Daoy (cell line): ENCODE measurements around the gene TMEM170B. TPM values are rescaled to one million over a fixed set of nuclear protein-coding genes. Genes with fewer than 3 reads are reported as not detected.

Experiments
- DNase-seq: peaks from one replicate; pipeline ENCODE4 v3.0.0-alpha.2; 2015; ENCODE audit warnings: low read depth
- total RNA-seq: library from RNA; depleted of rRNA; stranded (reverse); fragments of >200 nt; shearing (Covaris generic); gene quantifications from 2 replicates; pipeline ENCODE4 v1.2.3, GENCODE V29; 2014; rRNA removed

TMEM170B gene
- total RNA-seq, 1 experiment from 2014 or later = 5.8 TPM

DNA sequence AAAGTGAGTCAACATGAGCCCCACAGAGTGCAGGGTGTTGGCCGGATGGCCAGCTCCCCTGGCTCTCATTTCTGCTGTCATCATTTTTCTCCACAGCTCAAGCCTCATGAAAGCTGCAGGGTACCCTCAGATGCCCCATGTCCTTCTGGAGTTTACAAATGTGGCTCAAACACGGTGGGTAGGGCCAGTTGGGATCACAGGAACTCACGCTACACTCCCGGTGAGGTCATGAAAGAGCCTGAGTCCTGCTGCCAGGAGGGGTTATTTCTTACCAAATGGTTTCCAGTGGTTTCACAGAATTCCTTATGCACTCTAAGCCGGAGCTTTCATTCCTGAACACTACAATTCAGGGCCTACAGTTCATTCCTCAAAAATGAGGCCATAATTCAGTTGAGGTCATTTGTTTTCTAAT is 78.7 kb downstream of the TMEM170B start:
- DNase-seq = peak; percentile 90

DNA sequence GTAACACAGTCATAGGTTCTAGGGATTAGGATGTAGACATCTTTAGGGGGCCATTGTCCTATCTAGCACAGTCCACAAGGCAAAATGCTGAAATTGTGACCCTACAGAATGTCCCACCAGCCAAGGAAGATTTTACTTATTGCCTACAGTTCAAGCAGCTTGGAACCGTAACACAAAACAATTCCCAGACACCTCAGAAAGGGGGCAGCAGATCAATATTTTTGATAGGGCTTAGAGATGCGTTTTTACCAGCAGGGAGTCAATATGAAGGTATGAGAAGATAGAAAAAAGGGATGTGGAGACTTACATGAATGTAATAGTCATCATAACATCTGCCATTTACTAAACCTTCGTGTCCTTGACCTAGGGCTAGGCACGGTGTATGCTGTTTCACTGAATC is 81.0 kb downstream of the TMEM170B start:
- no peak for DNase-seq

DNA sequence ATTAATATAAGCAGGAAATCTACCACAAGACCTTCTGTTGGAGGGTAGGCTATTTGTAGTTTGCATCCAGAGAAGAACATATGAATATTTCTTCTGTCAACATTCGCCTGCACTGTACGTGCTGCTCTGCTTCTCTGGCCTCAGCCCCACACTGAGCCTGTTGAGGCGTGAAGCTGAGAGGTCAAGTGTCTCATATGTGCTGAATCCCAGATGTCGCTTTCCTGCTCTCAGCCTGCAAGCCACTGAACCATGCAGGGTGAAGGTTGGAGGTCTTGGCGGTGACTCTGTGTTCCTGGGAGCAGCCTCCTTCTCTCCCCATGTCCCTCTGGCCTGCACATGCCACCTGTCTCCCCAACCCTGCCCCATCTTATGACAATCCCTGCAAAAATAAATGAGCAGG is 83.6 kb downstream of the TMEM170B start:
- DNase-seq = no peak

- no peak for DNase-seq
These were observed 84.6 kb downstream of the TMEM170B start for GRCh38 chr6:11622156-11622555.

DNA sequence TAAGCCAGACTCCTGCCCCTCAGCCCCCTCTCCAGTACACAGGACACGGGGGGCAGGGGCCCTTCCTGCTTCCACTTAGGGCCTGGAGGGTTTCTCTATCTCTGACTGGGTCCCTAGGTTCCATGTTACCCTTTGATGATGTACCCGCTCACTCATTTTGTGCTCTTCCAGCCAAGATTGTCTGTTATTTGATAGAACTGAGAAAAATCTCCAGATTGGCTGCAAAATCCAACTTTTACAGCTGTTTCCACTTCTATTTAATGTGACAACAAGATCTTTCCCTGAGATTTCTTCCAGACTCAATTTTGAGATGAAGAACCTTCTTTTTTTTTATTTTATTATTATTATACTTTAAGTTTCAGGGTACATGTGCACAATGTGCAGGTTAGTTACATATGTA is 85.7 kb downstream of the TMEM170B start:
- DNase-seq = no peak

DNA sequence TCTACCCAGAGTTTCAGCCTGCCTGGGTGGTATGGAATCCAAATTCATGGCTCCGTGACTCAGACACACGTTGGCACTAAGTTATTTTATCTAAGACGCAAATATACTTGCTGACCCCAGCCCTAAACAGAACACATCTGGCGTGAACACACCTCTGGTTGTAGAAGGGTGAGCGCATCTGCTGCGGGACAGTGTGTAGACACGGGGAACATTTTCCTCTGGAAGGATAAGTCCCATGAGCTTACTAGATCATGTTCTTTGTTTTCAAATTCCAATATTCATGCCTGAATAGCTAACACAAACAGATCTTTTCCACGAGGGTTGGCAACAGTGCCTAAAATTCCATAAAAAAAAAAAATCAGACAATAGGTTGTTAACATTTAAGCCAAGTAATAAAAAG is 87.8 kb downstream of the TMEM170B start:
- no peak for DNase-seq

- no peak for DNase-seq
These were observed 88.8 kb downstream of the TMEM170B start for GRCh38 chr6:11626356-11626755.

- no peak for DNase-seq
These were observed 91.0 kb downstream of the TMEM170B start for GRCh38 chr6:11628562-11628961.

GRCh38 chr6:11631008-11631407 is 93.5 kb downstream of the TMEM170B start:
- DNase-seq = no peak

GRCh38 chr6:11631539-11631938 is 94.0 kb downstream of the TMEM170B start:
- DNase-seq = no peak

GRCh38 chr6:11632231-11632630 is 94.7 kb downstream of the TMEM170B start:
- DNase-seq = peak; percentile 40

DNA sequence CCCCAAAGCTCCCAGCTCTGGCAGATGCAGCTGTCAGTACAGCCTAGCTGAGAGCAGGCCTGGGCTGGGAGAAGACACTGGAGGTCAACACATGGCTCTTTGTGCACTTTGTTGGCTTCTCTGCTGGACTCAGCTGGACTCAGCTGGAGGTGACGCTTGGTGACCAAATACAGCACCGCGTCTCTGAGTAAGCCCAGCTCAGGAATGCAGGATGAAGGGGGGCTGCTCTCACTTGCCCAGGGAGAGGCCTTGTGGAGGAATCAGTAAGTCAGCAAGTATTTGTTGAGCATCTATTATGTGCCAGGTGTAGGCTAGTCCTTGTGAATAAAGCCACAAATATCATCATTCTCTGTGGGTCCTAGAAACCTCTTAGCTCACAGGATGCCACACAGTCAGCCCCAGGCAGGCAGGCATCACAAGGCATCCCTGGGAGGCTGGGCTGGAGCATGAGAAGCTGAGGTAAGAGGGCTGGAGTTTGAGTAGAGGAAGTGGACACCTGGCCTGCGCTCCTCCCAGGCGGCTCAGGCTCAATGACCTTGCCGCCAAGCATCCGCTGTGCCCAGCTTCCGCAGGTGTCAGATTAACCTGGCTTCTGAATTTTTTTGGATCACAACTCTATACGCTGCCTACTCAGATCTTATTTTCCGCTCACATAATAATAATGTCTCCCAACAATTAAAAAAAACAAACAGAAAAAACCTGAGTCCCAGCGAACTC is 95.4 kb downstream of the TMEM170B start:
- peak; percentile 44 for DNase-seq

Other genes with a start within 250 kb of the TMEM170B start
- gene ADTRP, start 241.1 kb downstream of the TMEM170B start, total RNA-seq = 2.5 and 2.8 TPM in 2 replicates